Glutamatergic neuron (in vitro differentiated cells): ENCODE measurements around the gene SMIM29. TPM values are rescaled to one million over a fixed set of nuclear protein-coding genes. Genes with fewer than 3 reads are reported as not detected.

Experiments used
- DNase-seq: peaks from one replicate; pipeline ENCODE4 v3.0.0; 2022
- H3K27ac Mint-ChIP-seq: one replicate; pipeline ENCODE4 v1.8.0; 2020; ENCODE audit warnings: mild to moderate bottlenecking, mixed read lengths, inconsistent platforms; ENCODE audit not compliant: unreplicated experiment
- H3K27me3 Mint-ChIP-seq: one replicate; pipeline ENCODE4 v1.8.0; 2020; ENCODE audit warnings: mild to moderate bottlenecking, moderate library complexity, mixed read lengths, inconsistent platforms; ENCODE audit not compliant: unreplicated experiment
- H3K36me3 Mint-ChIP-seq: one replicate; pipeline ENCODE4 v1.8.0; 2020; ENCODE audit warnings: mild to moderate bottlenecking, mixed read lengths, inconsistent platforms; ENCODE audit not compliant: unreplicated experiment
- H3K4me1 Mint-ChIP-seq: one replicate; pipeline ENCODE4 v1.8.0; 2020; ENCODE audit warnings: mild to moderate bottlenecking, low read depth, mixed read lengths, inconsistent platforms; ENCODE audit not compliant: unreplicated experiment
- H3K4me3 Mint-ChIP-seq: one replicate; pipeline ENCODE4 v1.8.0; 2020; ENCODE audit warnings: mild to moderate bottlenecking, mixed read lengths, inconsistent platforms; ENCODE audit not compliant: unreplicated experiment
- H3K9me3 Mint-ChIP-seq: one replicate; pipeline ENCODE4 v1.8.0; 2020; ENCODE audit warnings: mild to moderate bottlenecking, moderate library complexity, mixed read lengths, inconsistent platforms; ENCODE audit not compliant: unreplicated experiment
- CTCF ChIP-seq: fragments of 200-600 bp; sonication (generic); IDR thresholded peaks from one replicate; pipeline ENCODE4 v1.5.0; 2021; ENCODE audit not compliant: partially characterized antibody, unreplicated experiment
- total RNA-seq: library from RNA; stranded (reverse); fragmentation: NEBNext Ultra II Directional; extraction: Animal tissue kit (Norgen Biotek cat#: 25700); gene quantifications from one replicate; pipeline ENCODE4 v1.2.1, GENCODE V29; 2021; ENCODE audit not compliant: unreplicated experiment

Gene SMIM29
- total RNA-seq, 1 donor from 2014 or later: 54.7 TPM

DNA sequence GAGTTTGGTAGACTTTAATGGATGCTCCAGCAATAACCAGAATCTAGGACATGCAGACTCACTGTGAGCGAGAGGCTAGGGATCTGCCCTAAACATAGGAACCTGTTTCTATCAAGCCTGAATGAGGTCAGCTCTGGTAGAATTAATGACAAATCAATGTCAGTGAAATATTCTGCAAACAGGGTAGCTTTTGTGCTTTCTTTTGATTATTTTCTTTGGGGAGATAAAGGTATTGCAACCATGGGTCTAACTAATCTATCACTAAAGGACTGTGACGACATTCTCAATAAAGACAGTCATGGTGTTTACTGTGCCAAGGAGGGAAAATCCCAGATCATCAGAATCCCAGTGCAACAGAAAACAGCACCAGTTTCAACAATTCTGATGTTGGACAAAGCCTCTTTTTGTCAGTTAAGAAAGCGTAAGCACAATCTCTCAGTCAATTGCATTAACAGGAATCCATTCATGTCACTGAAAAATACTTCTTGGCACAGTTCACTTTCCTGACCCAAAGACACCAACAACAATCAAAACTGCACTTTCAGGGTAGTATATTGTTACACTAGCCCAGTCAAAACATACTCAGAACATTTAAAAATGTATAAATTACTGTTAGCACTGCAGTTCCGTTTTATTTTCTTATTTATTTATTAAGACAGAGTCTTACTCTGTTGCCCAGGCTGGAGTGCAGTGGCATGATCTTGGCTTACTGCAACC lies 36.8 kb upstream of the SMIM29 start:
- Mint-ChIP-seq H3K4me1 (peaks cover 15% of the 10 kb centered on the region), H3K4me3 (peak overlapping the region; percentile 57), H3K36me3 (no peaks in the 10 kb centered on the region), H3K27me3 (no peaks in the 10 kb centered on the region), H3K9me3 (peaks cover 2% of the 10 kb centered on the region), H3K27ac (peak overlapping the region; percentile 90)
- no peak for TF ChIP-seq CTCF
- DNase-seq: no peak

GRCh38 chr6:34284563-34285447 lies 36.0 kb upstream of the SMIM29 start:
- H3K27me3 Mint-ChIP-seq: no peaks in the 10 kb centered on the region
- H3K27ac Mint-ChIP-seq: peak overlapping the region; percentile 90
- no peaks in the 10 kb centered on the region for H3K36me3 Mint-ChIP-seq
- no peak for TF ChIP-seq CTCF
- H3K4me3 Mint-ChIP-seq: peak overlapping the region; percentile 57
- no peak for DNase-seq
- peaks cover 2% of the 10 kb centered on the region for H3K9me3 Mint-ChIP-seq
- H3K4me1 Mint-ChIP-seq: peaks cover 15% of the 10 kb centered on the region

GRCh38 chr6:34281702-34282334 lies 33.0 kb upstream of the SMIM29 start:
- TF ChIP-seq CTCF: no peak
- H3K4me3 Mint-ChIP-seq: no peak overlapping the region
- peaks cover 26% of the 10 kb centered on the region for H3K4me1 Mint-ChIP-seq
- H3K27me3 Mint-ChIP-seq: no peaks in the 10 kb centered on the region
- peaks cover 6% of the 10 kb centered on the region for H3K36me3 Mint-ChIP-seq
- no peak for DNase-seq
- peaks cover 3% of the 10 kb centered on the region for H3K9me3 Mint-ChIP-seq
- no peak overlapping the region for H3K27ac Mint-ChIP-seq

DNA sequence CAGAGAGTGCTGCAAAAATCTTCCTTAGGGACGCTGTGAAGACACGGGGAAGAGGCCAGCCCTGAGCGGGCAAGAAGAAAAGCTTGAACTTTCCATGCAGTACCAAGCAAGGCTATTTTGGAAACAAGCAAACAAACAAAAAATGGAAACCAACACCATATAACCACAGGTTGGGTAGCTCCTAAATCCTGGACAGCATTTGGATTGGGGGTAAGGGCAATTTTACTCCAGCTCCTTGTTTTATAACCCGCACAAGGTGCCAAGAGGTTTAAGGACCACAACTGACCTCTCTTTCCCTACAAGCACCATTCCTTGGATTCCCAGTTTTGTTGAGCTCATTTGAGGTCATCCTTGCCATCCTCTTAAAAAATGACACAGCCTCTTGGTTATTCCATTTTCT lies 31.4 kb upstream of the SMIM29 start:
- Mint-ChIP-seq H3K27me3 (peaks cover 2% of the 10 kb centered on the region), H3K27ac (no peak overlapping the region), H3K36me3 (peaks cover 6% of the 10 kb centered on the region), H3K4me3 (no peak overlapping the region), H3K9me3 (peaks cover 3% of the 10 kb centered on the region), H3K4me1 (peaks cover 21% of the 10 kb centered on the region)
- DNase-seq: no peak
- TF ChIP-seq CTCF: no peak
